Measurements from ENCODE around the gene SMAD3.

The SMAD3 gene

DNA sequence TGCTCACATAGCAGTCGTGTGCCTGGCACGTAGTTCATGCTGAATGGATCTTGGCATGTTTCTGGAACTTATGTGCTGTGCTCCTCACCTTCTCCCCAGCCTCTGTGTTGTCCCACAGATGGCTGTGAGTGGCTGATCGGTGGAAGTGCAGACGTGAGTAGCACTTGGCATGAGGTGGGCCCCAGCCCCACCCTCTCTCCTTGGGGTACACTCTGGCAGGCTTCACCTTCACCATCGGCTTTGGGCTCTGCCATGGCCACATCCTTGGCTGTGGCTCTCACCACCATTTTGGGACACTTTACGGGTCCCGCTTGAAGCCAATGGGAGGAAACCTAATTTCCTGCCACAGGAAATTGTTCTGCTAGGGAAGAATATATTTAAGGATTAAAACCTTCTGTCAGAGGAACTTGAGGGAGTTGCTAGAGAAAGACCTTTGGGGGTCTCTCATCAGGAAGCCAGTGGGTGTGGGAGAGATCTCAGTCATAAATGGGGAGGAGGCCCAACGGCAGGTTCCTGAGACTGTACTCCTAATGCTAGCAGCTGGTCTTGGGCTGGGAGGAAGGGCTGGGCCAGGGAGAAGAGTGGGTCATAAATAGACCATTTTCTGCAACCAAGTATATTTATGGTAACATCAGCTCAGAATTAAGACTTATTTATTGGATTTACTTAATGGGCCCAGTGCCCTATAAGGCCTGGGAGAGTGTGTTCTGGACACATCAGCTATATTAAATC, 92.3 kb downstream of the SMAD3 start:
- POLR2A ChIA-PET: no interaction called here
- CTCF ChIA-PET: no interaction called here
- no peak overlapping the region for H3K4me3 ChIP-seq (ENCODE audit: low read depth, low read length)

DNA sequence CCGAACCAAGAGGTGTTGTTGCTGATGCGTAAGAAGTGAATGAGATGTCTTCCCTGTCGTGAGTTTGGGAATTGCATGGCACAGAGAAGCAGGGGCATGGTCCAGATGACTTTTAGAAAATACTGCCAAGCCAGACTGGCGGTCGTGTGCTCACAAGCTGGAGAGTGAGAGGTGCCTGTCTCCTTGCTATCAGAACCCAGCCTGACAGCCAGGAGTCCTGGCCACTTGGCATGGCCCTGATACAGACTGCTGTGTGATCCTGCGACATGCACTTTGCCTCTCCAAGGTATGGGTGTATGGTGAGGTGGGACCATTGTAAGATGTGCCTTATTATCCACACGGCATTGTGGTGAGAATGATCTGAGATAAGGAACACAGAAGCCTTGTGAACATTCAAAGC, 93.0 kb downstream of the SMAD3 start:
- no peak for TF ChIP-seq ZNF416 (tag by site-specific recombination; IDR thresholded peaks at IDR 0.05)
- no peak for TF ChIP-seq ZNF701 (tag by site-specific recombination; IDR thresholded peaks at IDR 0.05)
- TF ChIP-seq, protein P1, sequence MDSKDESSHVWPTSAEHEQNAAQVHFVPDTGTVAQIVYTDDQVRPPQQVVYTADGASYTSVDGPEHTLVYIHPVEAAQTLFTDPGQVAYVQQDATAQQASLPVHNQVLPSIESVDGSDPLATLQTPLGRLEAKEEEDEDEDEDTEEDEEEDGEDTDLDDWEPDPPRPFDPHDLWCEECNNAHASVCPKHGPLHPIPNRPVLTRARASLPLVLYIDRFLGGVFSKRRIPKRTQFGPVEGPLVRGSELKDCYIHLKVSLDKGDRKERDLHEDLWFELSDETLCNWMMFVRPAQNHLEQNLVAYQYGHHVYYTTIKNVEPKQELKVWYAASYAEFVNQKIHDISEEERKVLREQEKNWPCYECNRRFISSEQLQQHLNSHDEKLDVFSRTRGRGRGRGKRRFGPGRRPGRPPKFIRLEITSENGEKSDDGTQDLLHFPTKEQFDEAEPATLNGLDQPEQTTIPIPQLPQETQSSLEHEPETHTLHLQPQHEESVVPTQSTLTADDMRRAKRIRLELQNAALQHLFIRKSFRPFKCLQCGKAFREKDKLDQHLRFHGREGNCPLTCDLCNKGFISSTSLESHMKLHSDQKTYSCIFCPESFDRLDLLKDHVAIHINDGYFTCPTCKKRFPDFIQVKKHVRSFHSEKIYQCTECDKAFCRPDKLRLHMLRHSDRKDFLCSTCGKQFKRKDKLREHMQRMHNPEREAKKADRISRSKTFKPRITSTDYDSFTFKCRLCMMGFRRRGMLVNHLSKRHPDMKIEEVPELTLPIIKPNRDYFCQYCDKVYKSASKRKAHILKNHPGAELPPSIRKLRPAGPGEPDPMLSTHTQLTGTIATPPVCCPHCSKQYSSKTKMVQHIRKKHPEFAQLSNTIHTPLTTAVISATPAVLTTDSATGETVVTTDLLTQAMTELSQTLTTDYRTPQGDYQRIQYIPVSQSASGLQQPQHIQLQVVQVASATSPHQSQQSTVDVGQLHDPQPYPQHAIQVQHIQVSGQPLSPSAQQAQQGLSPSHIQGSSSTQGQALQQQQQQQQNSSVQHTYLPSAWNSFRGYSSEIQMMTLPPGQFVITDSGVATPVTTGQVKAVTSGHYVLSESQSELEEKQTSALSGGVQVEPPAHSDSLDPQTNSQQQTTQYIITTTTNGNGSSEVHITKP (tag by site-specific recombination; IDR thresholded peaks at IDR 0.05): no peak
- TF ChIP-seq ZNF792 (tag by site-specific recombination; IDR thresholded peaks at IDR 0.05): no peak
- no peak for TF ChIP-seq ZNF24 (tag by site-specific recombination; IDR thresholded peaks at IDR 0.05)
- no peak for TF ChIP-seq ZNF677 (tag by site-specific recombination; IDR thresholded peaks at IDR 0.05)
- TF ChIP-seq, protein P2, sequence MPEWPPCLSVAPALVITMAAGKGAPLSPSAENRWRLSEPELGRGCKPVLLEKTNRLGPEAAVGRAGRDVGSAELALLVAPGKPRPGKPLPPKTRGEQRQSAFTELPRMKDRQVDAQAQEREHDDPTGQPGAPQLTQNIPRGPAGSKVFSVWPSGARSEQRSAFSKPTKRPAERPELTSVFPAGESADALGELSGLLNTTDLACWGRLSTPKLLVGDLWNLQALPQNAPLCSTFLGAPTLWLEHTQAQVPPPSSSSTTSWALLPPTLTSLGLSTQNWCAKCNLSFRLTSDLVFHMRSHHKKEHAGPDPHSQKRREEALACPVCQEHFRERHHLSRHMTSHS (tag by site-specific recombination; IDR thresholded peaks at IDR 0.05): no peak
- TF ChIP-seq ZNF354C (tag by site-specific recombination; IDR thresholded peaks at IDR 0.05; ENCODE audit: borderline replicate concordance, low read depth): no peak
- no peak for TF ChIP-seq SETDB1 (IDR thresholded peaks at IDR 0.05; ENCODE audit: insufficient read length, low read length)
- TF ChIP-seq, protein P3, sequence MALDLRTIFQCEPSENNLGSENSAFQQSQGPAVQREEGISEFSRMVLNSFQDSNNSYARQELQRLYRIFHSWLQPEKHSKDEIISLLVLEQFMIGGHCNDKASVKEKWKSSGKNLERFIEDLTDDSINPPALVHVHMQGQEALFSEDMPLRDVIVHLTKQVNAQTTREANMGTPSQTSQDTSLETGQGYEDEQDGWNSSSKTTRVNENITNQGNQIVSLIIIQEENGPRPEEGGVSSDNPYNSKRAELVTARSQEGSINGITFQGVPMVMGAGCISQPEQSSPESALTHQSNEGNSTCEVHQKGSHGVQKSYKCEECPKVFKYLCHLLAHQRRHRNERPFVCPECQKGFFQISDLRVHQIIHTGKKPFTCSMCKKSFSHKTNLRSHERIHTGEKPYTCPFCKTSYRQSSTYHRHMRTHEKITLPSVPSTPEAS (tag by site-specific recombination; IDR thresholded peaks at IDR 0.05): no peak
- TF ChIP-seq ZNF529 (tag by site-specific recombination; IDR thresholded peaks at IDR 0.05; ENCODE audit: insufficient replicate concordance): no peak
- TF ChIP-seq, protein P4, sequence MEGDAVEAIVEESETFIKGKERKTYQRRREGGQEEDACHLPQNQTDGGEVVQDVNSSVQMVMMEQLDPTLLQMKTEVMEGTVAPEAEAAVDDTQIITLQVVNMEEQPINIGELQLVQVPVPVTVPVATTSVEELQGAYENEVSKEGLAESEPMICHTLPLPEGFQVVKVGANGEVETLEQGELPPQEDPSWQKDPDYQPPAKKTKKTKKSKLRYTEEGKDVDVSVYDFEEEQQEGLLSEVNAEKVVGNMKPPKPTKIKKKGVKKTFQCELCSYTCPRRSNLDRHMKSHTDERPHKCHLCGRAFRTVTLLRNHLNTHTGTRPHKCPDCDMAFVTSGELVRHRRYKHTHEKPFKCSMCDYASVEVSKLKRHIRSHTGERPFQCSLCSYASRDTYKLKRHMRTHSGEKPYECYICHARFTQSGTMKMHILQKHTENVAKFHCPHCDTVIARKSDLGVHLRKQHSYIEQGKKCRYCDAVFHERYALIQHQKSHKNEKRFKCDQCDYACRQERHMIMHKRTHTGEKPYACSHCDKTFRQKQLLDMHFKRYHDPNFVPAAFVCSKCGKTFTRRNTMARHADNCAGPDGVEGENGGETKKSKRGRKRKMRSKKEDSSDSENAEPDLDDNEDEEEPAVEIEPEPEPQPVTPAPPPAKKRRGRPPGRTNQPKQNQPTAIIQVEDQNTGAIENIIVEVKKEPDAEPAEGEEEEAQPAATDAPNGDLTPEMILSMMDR (tag by site-specific recombination; IDR thresholded peaks at IDR 0.05): no peak
- TF ChIP-seq ZNF664 (tag by site-specific recombination; IDR thresholded peaks at IDR 0.05): no peak
- TF ChIP-seq, protein P5, sequence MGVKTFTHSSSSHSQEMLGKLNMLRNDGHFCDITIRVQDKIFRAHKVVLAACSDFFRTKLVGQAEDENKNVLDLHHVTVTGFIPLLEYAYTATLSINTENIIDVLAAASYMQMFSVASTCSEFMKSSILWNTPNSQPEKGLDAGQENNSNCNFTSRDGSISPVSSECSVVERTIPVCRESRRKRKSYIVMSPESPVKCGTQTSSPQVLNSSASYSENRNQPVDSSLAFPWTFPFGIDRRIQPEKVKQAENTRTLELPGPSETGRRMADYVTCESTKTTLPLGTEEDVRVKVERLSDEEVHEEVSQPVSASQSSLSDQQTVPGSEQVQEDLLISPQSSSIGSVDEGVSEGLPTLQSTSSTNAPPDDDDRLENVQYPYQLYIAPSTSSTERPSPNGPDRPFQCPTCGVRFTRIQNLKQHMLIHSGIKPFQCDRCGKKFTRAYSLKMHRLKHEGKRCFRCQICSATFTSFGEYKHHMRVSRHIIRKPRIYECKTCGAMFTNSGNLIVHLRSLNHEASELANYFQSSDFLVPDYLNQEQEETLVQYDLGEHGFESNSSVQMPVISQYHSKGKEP (tag by site-specific recombination; IDR thresholded peaks at IDR 0.05): no peak
- TF ChIP-seq, protein P6, sequence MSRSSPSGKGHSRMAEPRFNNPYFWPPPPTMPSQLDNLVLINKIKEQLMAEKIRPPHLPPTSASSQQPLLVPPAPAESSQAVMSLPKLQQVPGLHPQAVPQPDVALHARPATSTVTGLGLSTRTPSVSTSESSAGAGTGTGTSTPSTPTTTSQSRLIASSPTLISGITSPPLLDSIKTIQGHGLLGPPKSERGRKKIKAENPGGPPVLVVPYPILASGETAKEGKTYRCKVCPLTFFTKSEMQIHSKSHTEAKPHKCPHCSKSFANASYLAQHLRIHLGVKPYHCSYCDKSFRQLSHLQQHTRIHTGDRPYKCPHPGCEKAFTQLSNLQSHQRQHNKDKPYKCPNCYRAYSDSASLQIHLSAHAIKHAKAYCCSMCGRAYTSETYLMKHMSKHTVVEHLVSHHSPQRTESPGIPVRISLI (tag by site-specific recombination; IDR thresholded peaks at IDR 0.05): no peak
- no peak for TF ChIP-seq ZNF548 (tag by site-specific recombination; IDR thresholded peaks at IDR 0.05)
- no peak for TF ChIP-seq ZNF48 (tag by site-specific recombination; IDR thresholded peaks at IDR 0.05)
- CTCF ChIA-PET: no interaction called here
- Histone ChIP-seq H3K4me1 (ENCODE audit: control insufficient read depth, insufficient read depth, low read length) (no peaks in the 10 kb centered on the region), H3K36me3 (ENCODE audit: control insufficient read depth in 2 of 2, insufficient read depth in 1 of 2, low read length in 2 of 2) (no peaks in the 10 kb centered on the region), H3K9me3 (ENCODE audit: control insufficient read depth, insufficient read depth, low read depth, low read length) (no peaks in the 10 kb centered on the region), H3K4me3 (ENCODE audit: low read depth, low read length) (no peak overlapping the region), H3K27ac (ENCODE audit: extremely low read depth, low read depth, low read length) (no peak overlapping the region)
- POLR2A ChIA-PET: no interaction called here

More for the DNA sequence above, 92.3 kb downstream of the SMAD3 start:
- Histone ChIP-seq H3K4me1 (ENCODE audit: control insufficient read depth, insufficient read depth, low read length) (no peaks in the 10 kb centered on the region), H3K27ac (ENCODE audit: extremely low read depth, low read depth, low read length) (no peak overlapping the region), H3K9me3 (ENCODE audit: control insufficient read depth, insufficient read depth, low read depth, low read length) (no peaks in the 10 kb centered on the region), H3K36me3 (ENCODE audit: control insufficient read depth in 2 of 2, insufficient read depth in 1 of 2, low read length in 2 of 2) (no peaks in the 10 kb centered on the region)
- TF ChIP-seq, protein P7, sequence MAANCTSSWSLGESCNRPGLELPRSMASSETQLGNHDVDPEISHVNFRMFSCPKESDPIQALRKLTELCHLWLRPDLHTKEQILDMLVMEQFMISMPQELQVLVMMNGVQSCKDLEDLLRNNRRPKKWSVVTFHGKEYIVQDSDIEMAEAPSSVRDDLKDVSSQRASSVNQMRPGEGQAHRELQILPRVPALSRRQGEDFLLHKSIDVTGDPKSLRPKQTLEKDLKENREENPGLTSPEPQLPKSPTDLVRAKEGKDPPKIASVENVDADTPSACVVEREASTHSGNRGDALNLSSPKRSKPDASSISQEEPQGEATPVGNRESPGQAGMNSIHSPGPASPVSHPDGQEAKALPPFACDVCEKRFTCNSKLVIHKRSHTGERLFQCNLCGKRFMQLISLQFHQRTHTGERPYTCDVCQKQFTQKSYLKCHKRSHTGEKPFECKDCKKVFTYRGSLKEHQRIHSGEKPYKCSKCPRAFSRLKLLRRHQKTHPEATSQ (tag by site-specific recombination; IDR thresholded peaks at IDR 0.05): no peak
- TF ChIP-seq ZNF707 (tag by site-specific recombination; IDR thresholded peaks at IDR 0.05) (no peak), ZNF23 (tag by site-specific recombination; IDR thresholded peaks at IDR 0.05; ENCODE audit: borderline replicate concordance) (no peak)
- TF ChIP-seq, protein P8, sequence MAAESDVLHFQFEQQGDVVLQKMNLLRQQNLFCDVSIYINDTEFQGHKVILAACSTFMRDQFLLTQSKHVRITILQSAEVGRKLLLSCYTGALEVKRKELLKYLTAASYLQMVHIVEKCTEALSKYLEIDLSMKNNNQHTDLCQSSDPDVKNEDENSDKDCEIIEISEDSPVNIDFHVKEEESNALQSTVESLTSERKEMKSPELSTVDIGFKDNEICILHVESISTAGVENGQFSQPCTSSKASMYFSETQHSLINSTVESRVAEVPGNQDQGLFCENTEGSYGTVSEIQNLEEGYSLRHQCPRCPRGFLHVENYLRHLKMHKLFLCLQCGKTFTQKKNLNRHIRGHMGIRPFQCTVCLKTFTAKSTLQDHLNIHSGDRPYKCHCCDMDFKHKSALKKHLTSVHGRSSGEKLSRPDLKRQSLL (tag by site-specific recombination; IDR thresholded peaks at IDR 0.05): no peak
